Heart right ventricle (tissue), 16 donors: ENCODE data around the gene CBX6. TPM values are rescaled to one million over a fixed set of nuclear protein-coding genes. Genes with fewer than 3 reads are reported as not detected.

Experiments used
- ATAC-seq, 8 donors: fragments of 200-7000 bp; cut with Tn5 transposase; one replicate each; pipeline ENCODE4 v1.9.1; 2020; ENCODE audit warnings: mild to moderate bottlenecking in 8 of 8, moderate library complexity in 8 of 8, moderate number of reproducible peaks in 1 of 8
- DNase-seq, 2 donors: peaks; one replicate each; pipeline ENCODE4 v3.0.0-alpha.2; 2020
- H3K27ac ChIP-seq, 10 donors: fragments of 200-600 bp; sonication (generic) in 2 of 10; one replicate each; pipeline versions ENCODE4 v1.5.0 to v1.8.0; 2020 to 2022; ENCODE audit warnings: mild to moderate bottlenecking in 3 of 10
- H3K27me3 ChIP-seq, 7 donors: fragments of 200-600 bp; one replicate each; pipeline ENCODE4 v1.8.0; 2021 to 2022; ENCODE audit warnings: mild to moderate bottlenecking in 2 of 7
- H3K36me3 ChIP-seq, 9 donors: fragments of 200-600 bp; sonication (generic) in 1 of 9; one replicate each; pipeline versions ENCODE4 v1.5.0 to v1.8.0; 2020 to 2022; ENCODE audit warnings: mild to moderate bottlenecking in 2 of 9
- H3K4me1 ChIP-seq, 9 donors: fragments of 200-600 bp; sonication (generic) in 1 of 9; one replicate each; pipeline versions ENCODE4 v1.5.0 to v1.8.0; 2020 to 2022; ENCODE audit warnings: mild to moderate bottlenecking in 4 of 9
- H3K4me3 ChIP-seq, 10 donors: fragments of 200-600 bp; sonication (generic) in 2 of 10; one replicate each; pipeline versions ENCODE4 v1.5.0 to v1.8.0; 2020 to 2022; ENCODE audit warnings: mild to moderate bottlenecking in 7 of 10, moderate library complexity in 2 of 10
- H3K9me3 ChIP-seq, 11 donors: fragments of 200-600 bp in 10 of 11; sonication (generic) in 2 of 11; one replicate each; pipeline versions ENCODE4 v1.5.0 to v1.8.0; 2013 to 2022; ENCODE audit warnings: mild to moderate bottlenecking in 2 of 11, control low read depth in 1 of 11, moderate library complexity in 1 of 11
- CTCF ChIP-seq, 9 donors: fragments of 200-600 bp; sonication (generic) in 2 of 9; IDR thresholded peaks; one replicate each; pipeline versions ENCODE4 v1.5.0 to v1.8.0; 2021 to 2022; ENCODE audit warnings: antibody characterized with exemption in 9 of 9, mild to moderate bottlenecking in 5 of 9, moderate library complexity in 1 of 9
- WGBS, 2 donors: extraction: QIAGEN DNeasy Blood & Tissue Kit; methylation state at CpG; one replicate each; pipeline ENCODE4 v1.1.7; 2013; ENCODE audit warnings: inconsistent platforms in 1 of 2; 5-methylcytosine and 5-hydroxymethylcytosine counted together
- intact Hi-C, 10 donors: fragments of 100-400 bp; cut with DNase I; formaldehyde crosslinking; loops; one replicate each; pipeline versions ENCODE4 v1.11.1 to v1.14.2; 2022
- polyA plus RNA-seq, 2 donors: library from polyadenylated mRNA; stranded (reverse); fragments of 200-250 nt; gene quantifications; one replicate each; pipeline ENCODE4 v1.2.3, GENCODE V29; 2013
- total RNA-seq, 10 donors: library from RNA; stranded (reverse); fragmentation: NEBNext Ultra II Directional in 3 of 10; extraction: Animal tissue kit (Norgen Biotek cat#: 25700) in 3 of 10; gene quantifications; one replicate each; pipeline versions ENCODE4 v1.2.1 to v1.2.4, GENCODE V29; 2021 to 2023
- donor health status: Arrhythmogenic right ventricular cardiomyopathy.
- donor health status: ischemic (EF 13 %, LVEDD 7.1; RV severe dilation, severe dysfunction).
- donor health status: healthy with polysubstance abuse.
- donor health status: DM: no; HTN: yes; CAD: no.
- donor health status: DM: no; HTN: no; CAD: no.
- donor health status: ischemic (EF 25% LVEDD 6.9; RV normal size, moderate dysfunction).
- donor health status: ischemic (EF 25% LVEDD 5.7; RV mildly dilated, moderate dysfunction).
- donor health status: healthy.
- donor health status: DM: yes; HTN: yes; CAD: no.
- donor health status: Ischemic cardiomyopathy.
- donor health status: ischemic (EF 35%, LVEDD 5.7; RV mildly dilated, moderate dysfunction).
- donor health status: nonischemic (EF 11% LVEDD 7.7; RV severe dilation, severe dysfunction).
- donor health status: DM: yes; HTN: yes; CAD: no.
- donor health status: PGD.
- donor health status: ischemic (EF 29% LVEDD 5.4; RV normal size, mild dysfunction).
- donor health status: nonischemic (EF 23%, LVEDD 6.1; RV moderate dilation, normal function).

Gene CBX6
- total and polyA plus RNA-seq, 12 donors = 17.4 to 49.1 (median 35.1) TPM

- H3K4me3 ChIP-seq = peak overlapping the region; percentile 62 to 96 (median 80)
- 19 to 20% methylated on average over 2 of the region's 2 CpGs for WGBS, 2 donors
- H3K9me3 ChIP-seq = no peaks in the 10 kb centered on the region
- no peaks in the 10 kb centered on the region for H3K27me3 ChIP-seq
- peaks cover 0 to 42% (median 10%) of the 10 kb centered on the region in 9 donors for H3K36me3 ChIP-seq
- H3K27ac ChIP-seq = peak overlapping the region; percentile 73 to 99 (median 98)
- TF ChIP-seq CTCF (IDR thresholded peaks at IDR 0.05) = no peak
- intact Hi-C loops = loop anchor here in 7 of 10 donors (1.0 to 10.0 kb wide), 11 partner anchors 51 to 448 kb away; partner anchors contain the start of genes RPL3 (in 2 of the 7) and APOBEC3B (in 1 of the 7)
- no peak for ATAC-seq
- DNase-seq = no peak
- H3K4me1 ChIP-seq = peaks cover 17 to 64% (median 47%) of the 10 kb centered on the region in 9 donors
These were observed 1.1 kb downstream of the CBX6 start for GRCh38 chr22:38870791-38871359.

GRCh38 chr22:38870312-38870741 is 1.7 kb downstream of the CBX6 start:
- Histone ChIP-seq H3K4me3 (peak overlapping the region in 9 of 10 donors; percentile 2 to 96 (median 81)), H3K9me3 (no peaks in the 10 kb centered on the region), H3K36me3 (peaks cover 0 to 47% (median 15%) of the 10 kb centered on the region in 9 donors), H3K27ac (peak overlapping the region in 9 of 10 donors; percentile 73 to 99 (median 98)), H3K4me1 (peaks cover 20 to 69% (median 53%) of the 10 kb centered on the region in 9 donors), H3K27me3 (no peaks in the 10 kb centered on the region)
- ATAC-seq = peak; percentile 39 to 74 (median 60)
- intact Hi-C loops = loop anchor here in 7 of 10 donors (1.0 to 10.0 kb wide), 11 partner anchors 52 to 448 kb away; partner anchors contain the start of genes RPL3 (in 2 of the 7) and APOBEC3B (in 1 of the 7)
- peak; percentile 90 to 92 for DNase-seq
- WGBS, 2 donors = 12 to 15% methylated on average over 12 of the region's 12 CpGs
- peak; percentile 90 to 96 (median 93) for TF ChIP-seq CTCF (IDR thresholded peaks at IDR 0.05)

GRCh38 chr22:38869663-38870062 is 2.4 kb downstream of the CBX6 start:
- 79 to 81% methylated on average over 3 of the region's 3 CpGs for WGBS, 2 donors
- Histone ChIP-seq H3K27ac (peak overlapping the region in 4 of 10 donors; percentile 3 to 99 (median 98)), H3K4me1 (peaks cover 26 to 76% (median 59%) of the 10 kb centered on the region in 9 donors)

More at GRCh38 chr22:38869663-38870062, 2.4 kb downstream of the CBX6 start:
- intact Hi-C loops = loop anchor here in 9 of 10 donors (1.0 to 10.0 kb wide), 18 partner anchors 53 to 449 kb away; partner anchors contain the start of genes RPL3 (in 3 of the 9) and APOBEC3B (in 1 of the 9)
- no peak for TF ChIP-seq CTCF (IDR thresholded peaks at IDR 0.05)
- DNase-seq = no peak
- peaks cover 0 to 54% (median 16%) of the 10 kb centered on the region in 9 donors for H3K36me3 ChIP-seq
- ATAC-seq = no peak
- H3K27me3 ChIP-seq = no peaks in the 10 kb centered on the region
- H3K4me3 ChIP-seq = peak overlapping the region in 2 of 10 donors; percentile 87
- no peaks in the 10 kb centered on the region for H3K9me3 ChIP-seq
